Islet of Langerhans (tissue), 1 donor: ENCODE data around the gene BACE2.

Experiments used
- FAIRE-seq: peaks from one replicate; lab custom pipeline; 2011; peaks lifted over from hg19 to GRCh38; lab: Jason Lieb, UNC

Gene BACE2

GRCh38 chr21:41148798-41149197 lies 19.2 kb upstream of the BACE2 start:
- FAIRE-seq: no peak

GRCh38 chr21:41149199-41149598 lies 18.8 kb upstream of the BACE2 start:
- FAIRE-seq: no peak

GRCh38 chr21:41152147-41152546 lies 15.8 kb upstream of the BACE2 start:
- FAIRE-seq: no peak

DNA sequence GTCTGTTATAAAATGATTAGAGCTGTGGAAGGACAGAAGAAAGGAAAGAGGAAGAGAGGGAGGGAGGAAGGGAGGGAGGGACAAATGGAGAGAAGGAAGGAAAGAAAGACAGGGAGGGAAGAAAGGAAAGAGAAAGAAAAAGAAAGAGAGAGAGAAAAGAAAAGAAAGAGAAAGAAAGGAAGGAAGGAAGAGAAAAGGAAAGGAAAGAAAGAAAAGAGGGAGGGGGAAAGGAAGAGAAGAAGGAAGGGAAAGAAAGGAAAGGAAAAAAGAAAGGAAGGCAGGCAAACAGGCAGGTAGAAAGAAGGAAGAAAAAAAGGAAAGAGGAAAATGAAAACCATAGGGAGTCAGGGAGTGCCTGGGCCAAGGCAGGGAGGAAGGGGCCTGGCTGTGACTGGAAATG lies 14.5 kb upstream of the BACE2 start:
- FAIRE-seq: no peak

DNA sequence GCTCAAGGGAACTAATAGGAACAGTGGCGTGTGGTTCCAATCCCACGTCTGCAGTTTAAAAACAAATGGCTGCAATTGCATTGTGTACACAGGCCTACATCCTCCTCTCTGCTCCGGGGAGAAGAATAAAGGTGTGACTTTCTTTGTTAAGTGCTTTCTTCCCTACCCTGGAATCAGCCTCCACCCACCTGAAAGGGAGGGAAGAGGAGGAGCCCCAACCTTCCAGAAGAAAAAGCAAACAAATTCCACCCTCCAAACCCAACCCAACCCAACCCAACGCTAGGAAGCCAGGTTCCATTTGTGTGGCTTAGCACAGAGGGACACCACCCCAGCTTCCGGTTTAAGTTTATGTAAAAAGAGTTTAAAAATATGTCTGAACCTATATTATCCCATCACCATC lies 11.8 kb upstream of the BACE2 start:
- FAIRE-seq: no peak

- FAIRE-seq: no peak
These were observed 9.9 kb upstream of the BACE2 start for GRCh38 chr21:41158026-41158425.

DNA sequence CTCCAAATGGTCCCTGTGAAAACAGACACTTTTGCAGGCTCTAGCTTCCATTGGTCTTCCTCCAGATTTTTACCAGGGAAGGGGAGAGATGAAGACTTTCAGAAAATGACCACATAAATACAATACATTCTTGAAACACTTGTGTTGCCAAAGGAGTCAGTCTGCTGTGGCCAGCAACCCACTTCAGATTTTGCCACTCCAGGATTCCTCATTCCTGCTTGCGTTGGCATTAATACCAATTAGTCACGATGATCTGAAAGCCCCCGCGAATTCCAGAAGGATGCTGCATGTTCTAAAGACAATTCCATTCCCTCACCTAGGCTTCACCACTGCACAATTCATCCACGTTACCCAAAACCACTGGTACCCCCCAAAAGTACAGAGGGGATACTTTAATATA lies 7.9 kb upstream of the BACE2 start:
- no peak for FAIRE-seq

GRCh38 chr21:41161428-41161827 lies 6.5 kb upstream of the BACE2 start:
- no peak for FAIRE-seq

GRCh38 chr21:41162096-41162495 lies 5.9 kb upstream of the BACE2 start:
- no peak for FAIRE-seq

DNA sequence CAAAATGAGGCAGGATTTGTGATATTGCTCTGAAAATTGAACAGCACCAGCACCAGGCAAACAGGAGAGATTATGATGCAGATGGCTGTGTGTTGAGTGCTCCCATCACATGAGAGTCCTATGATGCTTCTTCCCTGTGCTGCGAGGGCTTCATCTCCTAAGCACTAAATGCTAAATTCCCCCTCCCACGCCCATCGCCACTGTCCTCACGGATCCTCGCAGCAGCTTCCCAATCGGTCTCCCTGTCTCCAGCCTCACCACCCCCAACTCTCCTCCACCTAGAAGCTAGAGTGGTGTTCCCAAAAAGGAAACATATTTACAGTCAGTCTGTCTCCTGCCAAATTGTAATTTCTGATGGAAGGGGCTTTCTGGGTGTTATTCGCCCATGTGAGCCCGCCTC lies 4.9 kb upstream of the BACE2 start:
- no peak for FAIRE-seq

- FAIRE-seq: no peak
These were observed 3.9 kb upstream of the BACE2 start for GRCh38 chr21:41164052-41164451.

GRCh38 chr21:41164981-41165655 lies 2.8 kb upstream of the BACE2 start:
- FAIRE-seq: peak; percentile 27

GRCh38 chr21:41166884-41167283 lies 1.1 kb upstream of the BACE2 start:
- FAIRE-seq: no peak

DNA sequence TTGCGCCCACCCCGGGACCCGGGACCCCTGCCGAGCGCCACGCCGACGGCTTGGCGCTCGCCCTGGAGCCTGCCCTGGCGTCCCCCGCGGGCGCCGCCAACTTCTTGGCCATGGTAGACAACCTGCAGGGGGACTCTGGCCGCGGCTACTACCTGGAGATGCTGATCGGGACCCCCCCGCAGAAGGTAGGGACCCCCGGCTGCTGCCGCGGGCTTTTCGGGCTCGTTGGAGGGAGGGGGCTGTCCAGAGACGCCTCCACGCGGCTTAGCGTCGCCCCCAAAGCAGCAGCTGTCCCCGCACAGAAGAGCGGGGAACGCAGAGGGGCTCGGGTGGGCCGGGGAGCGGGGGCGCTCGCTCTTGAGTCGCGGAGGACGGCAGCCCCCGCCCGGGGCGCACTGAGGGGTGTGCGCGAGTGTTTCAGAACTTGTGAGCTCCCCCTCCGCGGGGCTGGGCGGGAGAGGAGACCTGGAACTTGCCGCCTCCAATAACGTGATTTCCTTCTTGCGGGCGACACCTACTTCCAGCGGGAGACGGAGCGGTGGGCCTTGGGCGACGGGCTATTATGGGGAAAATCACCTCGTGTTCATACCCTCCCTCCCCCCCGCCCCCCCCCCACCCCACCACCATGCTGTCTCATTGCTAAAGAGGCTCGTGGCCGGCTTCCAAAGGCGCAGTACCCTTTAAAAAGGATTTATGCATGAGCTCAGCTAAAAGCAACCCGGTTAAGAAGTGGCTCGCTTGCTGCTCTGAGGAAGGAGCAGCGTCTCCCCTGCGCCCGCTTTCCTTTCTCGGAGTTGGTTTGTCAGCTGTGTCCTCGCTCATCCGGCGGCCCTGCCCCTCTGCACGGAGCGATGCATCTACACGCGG lies 664 bp downstream of the BACE2 start:
- no peak for FAIRE-seq

DNA sequence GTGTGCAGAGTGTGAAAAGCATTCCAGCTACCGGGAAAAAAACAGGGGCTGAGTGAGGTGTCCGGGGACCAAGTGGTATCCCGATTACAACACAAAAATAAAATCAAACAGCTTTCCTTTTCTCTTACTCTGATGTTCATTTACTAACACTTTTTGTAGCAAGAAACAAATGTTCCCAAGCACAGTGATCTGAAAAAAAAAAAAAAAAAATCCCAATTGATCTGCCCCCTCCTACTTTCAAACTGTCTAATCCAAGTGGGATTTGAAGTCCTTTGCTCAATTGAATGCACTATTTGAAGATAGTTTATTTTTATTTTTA lies 1.3 kb downstream of the BACE2 start:
- FAIRE-seq: no peak

DNA sequence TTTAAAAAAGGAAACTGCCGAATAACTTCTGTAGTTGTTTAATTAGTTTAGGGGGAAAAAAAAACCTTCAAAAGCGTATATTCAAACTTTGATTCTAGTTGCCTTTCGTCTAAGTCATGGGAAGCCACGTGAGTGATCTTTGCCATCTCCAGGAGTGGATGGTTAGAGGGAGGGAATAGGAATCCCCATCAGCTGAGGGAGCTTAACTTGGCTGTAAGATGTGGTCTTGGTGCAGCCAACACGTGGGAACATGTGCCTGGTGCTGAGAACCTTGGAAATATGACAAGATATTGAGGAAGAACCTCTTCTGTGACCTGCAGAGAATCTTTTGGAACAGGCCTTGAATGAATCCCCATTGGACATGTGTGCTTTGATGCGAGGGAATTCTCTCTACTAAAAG lies 1.7 kb downstream of the BACE2 start:
- FAIRE-seq: no peak

DNA sequence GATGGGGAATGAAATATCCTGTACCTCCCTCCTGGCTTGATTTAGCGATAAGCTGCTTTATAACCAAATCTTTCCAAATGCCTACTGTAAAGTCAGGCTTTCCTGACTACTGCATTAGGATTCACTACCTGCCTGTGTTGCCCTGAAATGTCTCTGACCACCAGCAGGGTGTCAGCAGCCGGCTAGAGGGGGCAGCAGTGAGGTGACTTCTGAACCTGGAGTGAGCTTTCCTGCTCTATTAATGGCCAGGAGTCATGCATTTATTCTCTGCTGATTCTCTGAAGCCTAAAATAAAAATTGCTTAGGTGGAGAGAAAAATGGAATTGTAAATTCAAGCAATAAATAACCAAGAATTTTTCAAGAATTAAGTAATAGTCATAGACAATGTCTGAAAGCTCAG lies 2.5 kb downstream of the BACE2 start:
- FAIRE-seq: no peak

DNA sequence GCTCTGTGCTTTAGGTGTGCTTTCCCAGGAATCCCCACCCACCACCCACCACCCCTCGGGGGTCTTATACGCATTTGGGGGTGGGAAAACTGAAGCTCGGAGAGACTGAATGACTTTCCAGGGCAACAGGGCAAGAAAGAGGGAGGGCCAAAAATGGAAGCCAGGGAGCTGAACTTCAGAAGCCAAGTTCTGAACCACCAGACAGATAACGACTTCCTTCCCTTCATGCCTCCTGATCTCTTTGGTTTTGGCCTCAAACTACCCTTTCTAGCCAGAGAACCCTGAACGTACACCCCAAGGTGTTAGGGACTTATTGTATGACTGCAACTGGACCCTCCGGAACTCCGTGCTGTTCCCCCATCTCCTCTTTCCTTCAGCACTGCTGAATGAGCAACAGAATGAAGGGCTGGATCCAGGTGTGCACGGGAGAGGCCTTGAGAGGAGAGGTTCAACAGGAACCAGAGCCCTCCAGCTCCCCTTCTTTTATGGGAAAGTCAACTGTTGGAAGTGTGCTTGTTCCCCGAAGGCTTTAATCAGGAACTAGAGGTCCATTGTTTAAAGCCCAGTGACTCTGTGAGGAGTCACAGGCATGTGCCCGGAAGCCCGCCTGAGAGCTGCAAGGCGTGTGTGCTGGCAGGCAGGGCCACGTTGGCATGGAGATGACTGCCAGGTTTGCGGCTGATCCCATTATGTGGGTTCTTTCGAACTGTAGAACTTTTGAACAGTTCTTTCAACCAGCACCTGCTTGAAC lies 3.1 kb downstream of the BACE2 start:
- FAIRE-seq: no peak

DNA sequence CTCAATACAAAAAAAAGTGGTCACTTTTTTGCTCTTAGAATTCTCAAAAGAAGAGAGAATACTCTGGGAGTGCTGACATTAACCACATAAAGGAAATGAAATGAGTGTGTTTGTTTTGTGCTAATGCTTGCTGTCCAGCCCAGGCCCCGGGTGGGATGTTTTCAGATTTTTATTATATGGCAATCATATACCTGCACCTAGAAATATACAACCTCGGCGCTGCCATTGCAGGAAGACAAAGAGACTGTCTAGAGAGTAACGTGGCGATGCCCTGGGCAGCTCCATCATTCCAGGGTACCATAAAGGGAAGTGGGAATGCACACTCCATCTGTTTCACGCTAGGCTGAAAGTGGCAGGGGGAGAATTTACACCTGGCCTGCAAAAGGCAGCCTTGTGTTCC lies 7.1 kb downstream of the BACE2 start:
- FAIRE-seq: no peak

- no peak for FAIRE-seq
These were observed 8.9 kb downstream of the BACE2 start for GRCh38 chr21:41176846-41177245.

- FAIRE-seq: no peak
These were observed 12.8 kb downstream of the BACE2 start for GRCh38 chr21:41180752-41181151.

GRCh38 chr21:41182547-41182946 lies 14.6 kb downstream of the BACE2 start:
- no peak for FAIRE-seq

DNA sequence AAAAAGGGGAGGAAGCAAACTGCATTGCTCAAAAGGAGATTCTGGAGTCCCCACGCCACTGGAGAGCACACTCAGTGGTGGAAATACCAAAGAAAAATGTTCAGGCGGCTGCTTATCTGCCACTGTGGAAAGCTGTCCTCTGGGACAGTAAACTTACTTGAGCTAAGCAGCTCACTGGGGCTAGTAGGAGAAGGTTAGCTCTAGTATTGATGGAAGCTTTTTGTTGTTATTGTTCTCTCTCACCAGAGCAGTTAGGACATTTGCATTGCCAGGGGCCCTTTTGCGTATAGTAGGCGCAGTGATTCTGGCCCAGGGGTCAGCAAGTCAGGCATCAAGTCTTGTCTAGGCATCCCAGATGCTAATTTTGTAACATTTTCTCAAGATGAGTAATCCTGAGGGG lies 15.6 kb downstream of the BACE2 start:
- FAIRE-seq: no peak
